ELF-1 (cell line): Measurements from ENCODE around the gene APP.

ENCODE experiments used
- DNase-seq: peaks from one replicate; pipeline ENCODE4 v3.0.0-alpha.2; 2016; ENCODE audit warnings: low read depth, low spot score

The APP gene

GRCh38 chr21:26127073-26127814, 43.3 kb downstream of the APP start:
- no peak for DNase-seq

GRCh38 chr21:26126168-26126553, 44.4 kb downstream of the APP start:
- no peak for DNase-seq

- no peak for DNase-seq
Measured at GRCh38 chr21:26125433-26126167, 45.0 kb downstream of the APP start.

GRCh38 chr21:26124896-26125295, 45.7 kb downstream of the APP start:
- DNase-seq, result no peak

- DNase-seq, result no peak
Measured at GRCh38 chr21:26124421-26124833, 46.1 kb downstream of the APP start.

GRCh38 chr21:26123012-26123411, 47.6 kb downstream of the APP start:
- no peak for DNase-seq

- no peak for DNase-seq
Measured at GRCh38 chr21:26120828-26121227, 49.7 kb downstream of the APP start.

GRCh38 chr21:26119906-26120305, 50.7 kb downstream of the APP start:
- no peak for DNase-seq

- no peak for DNase-seq
Measured at GRCh38 chr21:26118938-26119540, 51.5 kb downstream of the APP start.

GRCh38 chr21:26117972-26118367, 52.6 kb downstream of the APP start:
- no peak for DNase-seq

- no peak for DNase-seq
Measured at GRCh38 chr21:26117324-26117971, 53.1 kb downstream of the APP start.

- DNase-seq, result peak; percentile 81
Measured at GRCh38 chr21:26116456-26117011, 54.0 kb downstream of the APP start.

- DNase-seq, result no peak
Measured at GRCh38 chr21:26115899-26116298, 54.7 kb downstream of the APP start.

- no peak for DNase-seq
Measured at GRCh38 chr21:26115305-26115704, 55.3 kb downstream of the APP start.

GRCh38 chr21:26112975-26113374, 57.6 kb downstream of the APP start:
- DNase-seq, result no peak

GRCh38 chr21:26112127-26112742, 58.3 kb downstream of the APP start:
- DNase-seq, result no peak

- no peak for DNase-seq
Measured at GRCh38 chr21:26110715-26111114, 59.9 kb downstream of the APP start.

GRCh38 chr21:26107429-26107828, 63.1 kb downstream of the APP start:
- no peak for DNase-seq

GRCh38 chr21:26106562-26106961, 64.0 kb downstream of the APP start:
- peak; percentile 75 for DNase-seq

- no peak for DNase-seq
Measured at GRCh38 chr21:26105819-26106218, 64.8 kb downstream of the APP start.

GRCh38 chr21:26100573-26100972, 70.0 kb downstream of the APP start:
- DNase-seq, result no peak
